HG02642 (cell line): ENCODE results near the gene PTGR1.
"Not testable (repeated sequence)": the region's sequence is repeated elsewhere in the genome, so short reads cannot be mapped to it uniquely, and the experiment has no call there.

Experiments used
- ATAC-seq: cut with Tn5 transposase; IDR thresholded peaks from one replicate; pipeline ENCODE4 v1.9.1; 2021; ENCODE audit warnings: mild to moderate bottlenecking; ENCODE audit not compliant: unreplicated experiment, poor library complexity

Gene PTGR1

GRCh38 chr9:111555425-111555824 lies 44.0 kb downstream of the PTGR1 start:
- not testable (repeated sequence) for ATAC-seq

- no peak for ATAC-seq
Observed at GRCh38 chr9:111548623-111549022, 50.8 kb downstream of the PTGR1 start.

- ATAC-seq: no peak
Observed at GRCh38 chr9:111542497-111543254, 56.8 kb downstream of the PTGR1 start.

GRCh38 chr9:111533099-111533790 lies 66.2 kb downstream of the PTGR1 start:
- no peak for ATAC-seq

- no peak for ATAC-seq
Observed at GRCh38 chr9:111531716-111532115, 67.7 kb downstream of the PTGR1 start.

GRCh38 chr9:111529787-111530186 lies 69.7 kb downstream of the PTGR1 start:
- no peak for ATAC-seq

GRCh38 chr9:111527347-111527746 lies 72.1 kb downstream of the PTGR1 start:
- ATAC-seq: no peak

- no peak for ATAC-seq
Observed at GRCh38 chr9:111525056-111525977, 74.1 kb downstream of the PTGR1 start, which contains the start of gene ZNF483. TSS of gene ZNF483 (plus strand) at chr9:111525179. CDS start at chr9:111527396, 2,217 bp downstream.

GRCh38 chr9:111524731-111525055 lies 74.8 kb downstream of the PTGR1 start:
- ATAC-seq: no peak

- no peak for ATAC-seq
Observed at GRCh38 chr9:111516061-111516465, 83.4 kb downstream of the PTGR1 start.

GRCh38 chr9:111514967-111515366 lies 84.5 kb downstream of the PTGR1 start:
- ATAC-seq: no peak
